Loucy (cell line): ENCODE results near the gene SLC43A2.

Source experiments
- H2AFZ ChIP-seq: fragments of 200-600 bp; sonication (generic); 2 replicates; pipeline ENCODE4 v1.6.0; 2016; ENCODE audit warnings: antibody characterized with exemption, mild to moderate bottlenecking, low read length, moderate library complexity
- H3F3A ChIP-seq: fragments of 200-600 bp; 2 replicates; pipeline ENCODE4 v1.6.0; 2016; ENCODE audit warnings: antibody characterized with exemption, low read depth, mild to moderate bottlenecking
- H3K27me3 ChIP-seq: fragments of 200-600 bp; sonication (generic); 2 replicates; pipeline ENCODE4 v1.6.1; 2014; ENCODE audit warnings: low read length, mild to moderate bottlenecking; ENCODE audit not compliant: insufficient read depth, poor library complexity, severe bottlenecking
- H3K36me3 ChIP-seq: fragments of 200-600 bp; sonication (generic); 2 replicates; pipeline ENCODE4 v1.6.1; 2016; ENCODE audit warnings: low read length; ENCODE audit not compliant: insufficient read depth
- H3K4me1 ChIP-seq: fragments of 200-600 bp; sonication (generic); 2 replicates; pipeline ENCODE4 v1.5.1; 2014; ENCODE audit warnings: low read length, mild to moderate bottlenecking; ENCODE audit not compliant: insufficient read depth, poor library complexity, severe bottlenecking
- H3K4me2 ChIP-seq: fragments of 200-600 bp; sonication (generic); 2 replicates; pipeline ENCODE4 v1.6.0; 2014; ENCODE audit warnings: antibody characterized with exemption, low read length, low read depth, mild to moderate bottlenecking; ENCODE audit not compliant: poor library complexity, severe bottlenecking
- H3K4me3 ChIP-seq: fragments of 200-600 bp; sonication (generic); 2 replicates; pipeline ENCODE4 v1.5.1; 2014; ENCODE audit warnings: low read length, mild to moderate bottlenecking, mixed read lengths; ENCODE audit not compliant: poor library complexity, severe bottlenecking
- H3K79me2 ChIP-seq: fragments of 200-600 bp; sonication (generic); 2 replicates; pipeline ENCODE4 v1.6.1; 2014; ENCODE audit warnings: low read length; ENCODE audit not compliant: insufficient read depth
- H3K9ac ChIP-seq: fragments of 200-600 bp; sonication (generic); 2 replicates; pipeline ENCODE4 v1.6.0; 2014; ENCODE audit warnings: mild to moderate bottlenecking, low read depth, low read length, moderate library complexity; ENCODE audit not compliant: poor library complexity, severe bottlenecking
- H3K9me2 ChIP-seq: fragments of 200-600 bp; sonication (generic); replicated peaks from 2 replicates; pipeline ENCODE4 v1.6.1; 2016; ENCODE audit warnings: low read depth, low read length, mixed read lengths
- H3K9me3 ChIP-seq: fragments of 200-600 bp; sonication (generic); 2 replicates; pipeline ENCODE4 v1.6.1; 2014; ENCODE audit warnings: mild to moderate bottlenecking, antibody characterized with exemption, low read length, low read depth; ENCODE audit not compliant: insufficient read depth
- H4K20me1 ChIP-seq: fragments of 200-600 bp; sonication (generic); 2 replicates; pipeline ENCODE4 v1.6.0; 2014; ENCODE audit warnings: antibody characterized with exemption, low read length, mild to moderate bottlenecking; ENCODE audit not compliant: insufficient read depth, poor library complexity, severe bottlenecking
- EZH2phosphoT487 ChIP-seq: fragments of 200-600 bp; IDR thresholded peaks from 2 replicates; pipeline ENCODE4 v1.6.1; 2018; ENCODE audit warnings: antibody characterized with exemption, mild to moderate bottlenecking, moderate library complexity, borderline replicate concordance
- TF ChIP-seq, protein P1 (sequence below): fragments of 200-600 bp; sonication (generic); conservative IDR thresholded peaks from 2 replicates; pipeline ENCODE4 v1.5.1; 2014; ENCODE audit warnings: mild to moderate bottlenecking, antibody characterized with exemption, low read length

Gene SLC43A2

DNA sequence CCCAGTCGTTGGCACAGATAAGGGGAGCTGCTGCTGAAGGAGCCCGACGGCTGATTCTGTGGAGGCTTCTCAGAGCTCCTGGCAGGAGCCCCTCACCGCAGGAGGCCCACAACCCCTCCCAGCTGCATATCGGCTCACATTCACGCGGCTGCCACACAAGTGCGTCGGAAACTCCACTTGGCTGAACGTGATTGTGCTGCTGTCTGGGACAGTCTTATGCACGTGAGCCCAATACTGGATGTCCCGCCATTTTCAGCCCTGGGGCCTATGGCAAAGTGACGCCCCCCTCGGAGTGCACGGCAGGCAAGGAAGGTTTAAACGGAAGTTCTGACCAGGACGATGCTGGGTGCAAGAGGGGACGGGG is 57.3 kb downstream of the SLC43A2 start:
- H4K20me1 ChIP-seq: no peaks in the 10 kb centered on the region
- TF ChIP-seq, protein P1, sequence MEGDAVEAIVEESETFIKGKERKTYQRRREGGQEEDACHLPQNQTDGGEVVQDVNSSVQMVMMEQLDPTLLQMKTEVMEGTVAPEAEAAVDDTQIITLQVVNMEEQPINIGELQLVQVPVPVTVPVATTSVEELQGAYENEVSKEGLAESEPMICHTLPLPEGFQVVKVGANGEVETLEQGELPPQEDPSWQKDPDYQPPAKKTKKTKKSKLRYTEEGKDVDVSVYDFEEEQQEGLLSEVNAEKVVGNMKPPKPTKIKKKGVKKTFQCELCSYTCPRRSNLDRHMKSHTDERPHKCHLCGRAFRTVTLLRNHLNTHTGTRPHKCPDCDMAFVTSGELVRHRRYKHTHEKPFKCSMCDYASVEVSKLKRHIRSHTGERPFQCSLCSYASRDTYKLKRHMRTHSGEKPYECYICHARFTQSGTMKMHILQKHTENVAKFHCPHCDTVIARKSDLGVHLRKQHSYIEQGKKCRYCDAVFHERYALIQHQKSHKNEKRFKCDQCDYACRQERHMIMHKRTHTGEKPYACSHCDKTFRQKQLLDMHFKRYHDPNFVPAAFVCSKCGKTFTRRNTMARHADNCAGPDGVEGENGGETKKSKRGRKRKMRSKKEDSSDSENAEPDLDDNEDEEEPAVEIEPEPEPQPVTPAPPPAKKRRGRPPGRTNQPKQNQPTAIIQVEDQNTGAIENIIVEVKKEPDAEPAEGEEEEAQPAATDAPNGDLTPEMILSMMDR: no peak
- TF ChIP-seq EZH2phosphoT487: no peak
- no peak overlapping the region for H2AFZ ChIP-seq
- H3K9ac ChIP-seq: no peak overlapping the region
- H3K9me3 ChIP-seq: no peaks in the 10 kb centered on the region
- H3F3A ChIP-seq: no peaks in the 10 kb centered on the region
- H3K36me3 ChIP-seq: no peaks in the 10 kb centered on the region
- no peaks in the 10 kb centered on the region for H3K79me2 ChIP-seq
- no peaks in the 10 kb centered on the region for H3K9me2 ChIP-seq
- no peaks in the 10 kb centered on the region for H3K27me3 ChIP-seq
- no peak overlapping the region for H3K4me3 ChIP-seq
- no peak overlapping the region for H3K4me2 ChIP-seq
- peaks cover 26% of the 10 kb centered on the region for H3K4me1 ChIP-seq

DNA sequence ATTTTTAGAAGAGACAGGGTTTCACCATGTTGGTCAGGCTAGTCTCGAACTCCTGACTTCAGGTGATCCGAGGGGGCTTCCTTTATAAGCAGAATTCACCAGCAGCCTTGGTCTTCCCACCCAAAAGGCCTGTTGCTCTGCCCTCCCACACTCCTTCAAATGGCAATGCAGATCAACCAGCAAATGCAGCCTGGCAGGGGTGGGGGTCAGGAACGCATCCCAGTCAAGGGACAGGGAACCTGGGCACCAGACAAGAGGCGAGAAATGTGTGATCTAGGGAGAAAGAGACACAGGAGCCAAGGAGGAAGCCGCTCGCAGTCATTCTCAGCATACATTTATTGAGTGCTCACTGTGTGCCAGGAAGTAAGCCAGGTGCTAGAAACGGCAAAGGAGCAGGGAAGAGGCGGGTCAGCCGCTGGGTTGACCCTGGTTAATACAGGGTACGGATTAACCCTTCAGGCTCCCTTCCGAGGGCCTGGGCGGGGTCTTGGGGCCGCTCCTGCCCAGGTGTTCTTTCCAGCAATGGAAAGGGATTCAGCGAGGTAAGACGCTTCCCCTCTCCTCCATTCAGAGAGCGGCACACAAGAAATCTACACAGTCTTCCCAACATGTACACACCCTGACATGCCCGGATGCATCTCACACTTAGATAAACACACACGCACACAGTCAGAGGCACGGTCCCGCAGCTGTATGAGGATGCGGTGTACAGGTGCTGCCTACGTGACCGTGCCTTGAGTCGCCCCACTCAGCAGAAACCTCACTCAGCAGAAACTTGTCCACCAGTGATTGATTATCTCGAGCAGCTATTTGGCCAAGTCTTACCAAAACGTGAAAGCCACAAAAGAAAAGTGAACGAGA is 59.5 kb downstream of the SLC43A2 start:
- H4K20me1 ChIP-seq: no peaks in the 10 kb centered on the region
- no peaks in the 10 kb centered on the region for H3K9me2 ChIP-seq
- H3K4me3 ChIP-seq: no peak overlapping the region
- H3K4me2 ChIP-seq: no peak overlapping the region
- H3K36me3 ChIP-seq: no peaks in the 10 kb centered on the region
- H3K4me1 ChIP-seq: peaks cover 18% of the 10 kb centered on the region
- H3K27me3 ChIP-seq: no peaks in the 10 kb centered on the region
- no peaks in the 10 kb centered on the region for H3F3A ChIP-seq
- H3K9ac ChIP-seq: no peak overlapping the region
- no peaks in the 10 kb centered on the region for H3K9me3 ChIP-seq
- no peaks in the 10 kb centered on the region for H3K79me2 ChIP-seq
- TF ChIP-seq, protein P1: no peak
- no peak for TF ChIP-seq EZH2phosphoT487
- H2AFZ ChIP-seq: no peak overlapping the region

DNA sequence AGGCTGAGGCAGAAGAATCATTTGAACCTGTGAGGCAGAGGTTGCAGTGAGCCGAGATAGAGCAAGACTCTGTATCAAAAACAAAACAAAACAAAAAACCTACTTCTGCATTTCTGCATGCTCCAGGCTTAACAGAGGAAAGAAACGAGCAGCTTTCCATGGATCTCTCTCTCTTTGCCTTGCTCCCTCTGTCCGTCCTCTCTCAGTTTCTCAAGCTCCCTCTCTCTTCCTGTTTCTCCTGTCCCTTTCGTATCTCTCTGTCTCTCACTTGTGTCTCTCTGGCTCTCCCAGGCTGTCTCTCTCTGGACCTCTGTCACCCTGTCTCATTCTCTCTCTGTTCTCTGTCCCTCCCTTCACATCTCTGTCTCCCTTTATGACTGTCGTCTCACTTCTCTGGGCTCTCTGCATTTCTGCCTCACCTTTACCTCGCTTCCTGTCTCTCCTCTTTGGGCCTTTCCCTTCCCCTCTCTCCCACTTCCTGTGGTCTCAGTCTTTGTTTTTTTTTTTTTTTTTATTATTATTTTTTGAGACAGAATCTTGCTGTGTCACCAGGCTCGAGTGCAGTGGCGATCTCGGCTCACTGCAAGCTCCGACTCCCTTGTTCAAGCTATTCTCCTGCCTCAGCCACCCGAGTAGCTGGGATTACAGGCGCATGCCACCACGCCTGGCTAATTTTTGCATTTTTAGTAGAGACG is 62.0 kb downstream of the SLC43A2 start:
- H2AFZ ChIP-seq: peak overlapping the region; percentile 73
- H3K9me3 ChIP-seq: no peaks in the 10 kb centered on the region
- TF ChIP-seq EZH2phosphoT487: no peak
- TF ChIP-seq, protein P1: no peak
- H3K36me3 ChIP-seq: no peaks in the 10 kb centered on the region
- peaks cover 7% of the 10 kb centered on the region for H3K79me2 ChIP-seq
- H4K20me1 ChIP-seq: peaks cover 7% of the 10 kb centered on the region
- peak overlapping the region; percentile 69 for H3K4me2 ChIP-seq
- H3K27me3 ChIP-seq: no peaks in the 10 kb centered on the region
- H3K9me2 ChIP-seq: no peaks in the 10 kb centered on the region
- peak overlapping the region; percentile 52 for H3K9ac ChIP-seq
- no peaks in the 10 kb centered on the region for H3F3A ChIP-seq
- peaks cover 12% of the 10 kb centered on the region for H3K4me1 ChIP-seq
- H3K4me3 ChIP-seq: peak overlapping the region; percentile 45
